Small intestine (tissue), 16 donors: ENCODE data around the gene DNAH5. TPM values are rescaled to one million over a fixed set of nuclear protein-coding genes. Genes with fewer than 3 reads are reported as not detected.

Experiments
- DNase-seq, 2 donors: peaks; one replicate each; pipeline versions ENCODE4 v3.0.0 to v3.0.0-alpha.2; 2013
- FAIRE-seq: peaks from 2 replicates; lab custom pipeline; 2012; peaks lifted over from hg19 to GRCh38; lab: Jason Lieb, UNC
- H3K27ac ChIP-seq, 3 donors: one replicate each; pipeline ENCODE4 v1.5.1; 2013; ENCODE audit warnings: low read length in 2 of 3, mild to moderate bottlenecking in 2 of 3, control low read depth in 1 of 3, inconsistent platforms in 1 of 3, low read depth in 1 of 3, moderate library complexity in 1 of 3
- H3K27me3 ChIP-seq, 3 donors: one replicate each; pipeline ENCODE4 v1.6.1; 2013; ENCODE audit warnings: low read length in 3 of 3, inconsistent platforms in 1 of 3; ENCODE audit not compliant: control insufficient read depth in 3 of 3, insufficient read depth in 3 of 3
- H3K36me3 ChIP-seq, 3 donors: one replicate each; pipeline ENCODE4 v1.6.1; 2013; ENCODE audit warnings: low read length in 3 of 3, inconsistent platforms in 1 of 3, low read depth in 1 of 3, mild to moderate bottlenecking in 1 of 3, moderate library complexity in 1 of 3; ENCODE audit not compliant: control insufficient read depth in 3 of 3, insufficient read depth in 2 of 3
- H3K4me1 ChIP-seq, 3 donors: one replicate each; pipeline ENCODE4 v1.6.1; 2013; ENCODE audit warnings: low read length in 2 of 3, inconsistent platforms in 1 of 3, low read depth in 1 of 3, mild to moderate bottlenecking in 1 of 3, moderate library complexity in 1 of 3; ENCODE audit not compliant: control insufficient read depth in 3 of 3, insufficient read depth in 2 of 3
- H3K4me3 ChIP-seq, 3 donors: one replicate each; pipeline ENCODE4 v1.5.1; 2013; ENCODE audit warnings: low read length in 3 of 3, control low read depth in 1 of 3, inconsistent platforms in 1 of 3, low read depth in 1 of 3, mild to moderate bottlenecking in 1 of 3, moderate library complexity in 1 of 3
- H3K9me3 ChIP-seq, 2 donors: one replicate each; pipeline ENCODE4 v1.6.1; 2013; ENCODE audit warnings: low read depth in 1 of 2, low read length in 1 of 2; ENCODE audit not compliant: control insufficient read depth in 2 of 2, insufficient read depth in 1 of 2
- WGBS, 3 donors: extraction: QIAGEN DNeasy Blood & Tissue Kit; methylation state at CpG; one replicate each; pipeline ENCODE4 v1.1.7; 2013; 5-methylcytosine and 5-hydroxymethylcytosine counted together
- long read RNA-seq, 10 donors: transcript quantifications; one replicate each; lab custom pipeline, GENCODE V29; 2026
- polyA plus RNA-seq, 4 donors: library from polyadenylated mRNA; stranded (reverse) in 3 of 4; unstranded in 1 of 4; fragments of 200-250 nt in 3 of 4; fragments of 120-200 nt in 1 of 4; gene quantifications; one replicate each; pipeline versions ENCODE4 v1.2.1 to v1.2.3, GENCODE V29; 2013
- donor health status: healthy with polysubstance abuse.
- donor health status: control.
- donor health status: control.
- donor health status: Bipolar disorder and iron deficiency.
- donor health status: healthy.

DNAH5 gene
- polyA plus RNA-seq = under 1 TPM in 2 of 4 donors, not detected in 2; 0.01 to 0.44 TPM
- long read RNA-seq, donor 1 = 0 reads
- long read RNA-seq, donor 2 = 0 reads
- long read RNA-seq, donor 3 = 0 reads
- long read RNA-seq, donor 4 = 0 reads
- long read RNA-seq, donor 5 = 0 reads
- long read RNA-seq, donor 6 = 0 reads
- long read RNA-seq, donor 7 = 0 reads
- long read RNA-seq, donor 8 = 0 reads
- long read RNA-seq, donor 9 = 0 reads
- long read RNA-seq, donor 10 = 0 reads

- H3K4me3 ChIP-seq = no peak within 1 kb of the TSS
- H3K36me3 ChIP-seq = no peaks in the 10 kb centered on the region
- H3K4me1 ChIP-seq = no peaks in the 10 kb centered on the region
- no peaks in the 10 kb centered on the region for H3K9me3 ChIP-seq
- no peak within 1 kb of the TSS for H3K27ac ChIP-seq
- H3K27me3 ChIP-seq = no peaks in the 10 kb centered on the region
- DNase-seq (no peak), FAIRE-seq (no peak)
- WGBS, 3 donors = 7 to 34% (median 22%) methylated on average over 4 of the region's 4 CpGs
These were observed at the start of gene DNAH5 for GRCh38 chr5:13944560-13945199. DNAH5 (minus strand) TSS chr5:13944688; CDS start chr5:13944438, 250 bp downstream.

- no peaks in the 10 kb centered on the region for H3K9me3 ChIP-seq
- FAIRE-seq (no peak), DNase-seq (no peak)
- WGBS, 3 donors = 54 to 63% (median 60%) methylated on average over 11 of the region's 11 CpGs
- no peaks in the 10 kb centered on the region for H3K4me1 ChIP-seq
- no peaks in the 10 kb centered on the region for H3K36me3 ChIP-seq
- no peak overlapping the region for H3K4me3 ChIP-seq
- H3K27ac ChIP-seq = no peak overlapping the region
- H3K27me3 ChIP-seq = peaks cover 0 to 13% (median 2%) of the 10 kb centered on the region in 3 donors
These were observed 49.4 kb upstream of the DNAH5 start for GRCh38 chr5:13993926-13994325.

GRCh38 chr5:13992795-13993194 is 48.3 kb upstream of the DNAH5 start:
- Histone ChIP-seq H3K4me1 (no peaks in the 10 kb centered on the region), H3K27me3 (peaks cover 0 to 13% (median 2%) of the 10 kb centered on the region in 3 donors), H3K36me3 (no peaks in the 10 kb centered on the region), H3K4me3 (no peak overlapping the region), H3K9me3 (no peaks in the 10 kb centered on the region), H3K27ac (no peak overlapping the region)
- 76 to 82% (median 80%) methylated on average over 4 of the region's 4 CpGs for WGBS, 3 donors
- FAIRE-seq = no peak
- no peak for DNase-seq

GRCh38 chr5:13991365-13991764 is 46.9 kb upstream of the DNAH5 start:
- no peak overlapping the region for H3K4me3 ChIP-seq
- H3K36me3 ChIP-seq = no peaks in the 10 kb centered on the region
- H3K27me3 ChIP-seq = peaks cover 0 to 13% (median 4%) of the 10 kb centered on the region in 3 donors
- no peaks in the 10 kb centered on the region for H3K9me3 ChIP-seq
- no peak for FAIRE-seq
- no peaks in the 10 kb centered on the region for H3K4me1 ChIP-seq
- H3K27ac ChIP-seq = no peak overlapping the region
- no peak for DNase-seq
- WGBS, 3 donors = 48 to 62% (median 50%) methylated on average over 3 of the region's 3 CpGs

GRCh38 chr5:13990896-13991295 is 46.4 kb upstream of the DNAH5 start:
- 68 to 77% (median 77%) methylated on average over 2 of the region's 2 CpGs for WGBS, 3 donors
- Histone ChIP-seq H3K36me3 (no peaks in the 10 kb centered on the region), H3K4me1 (no peaks in the 10 kb centered on the region), H3K9me3 (no peaks in the 10 kb centered on the region), H3K27ac (no peak overlapping the region), H3K27me3 (peaks cover 0 to 16% (median 4%) of the 10 kb centered on the region in 3 donors), H3K4me3 (no peak overlapping the region)
- DNase-seq = no peak
- no peak for FAIRE-seq

- Histone ChIP-seq H3K9me3 (no peaks in the 10 kb centered on the region), H3K27me3 (peaks cover 0 to 16% (median 4%) of the 10 kb centered on the region in 3 donors), H3K36me3 (no peaks in the 10 kb centered on the region), H3K4me3 (no peak overlapping the region), H3K27ac (no peak overlapping the region), H3K4me1 (no peaks in the 10 kb centered on the region)
- no peak for FAIRE-seq
- DNase-seq = no peak
- WGBS, 3 donors = 84 to 86% (median 84%) methylated on average over 2 of the region's 2 CpGs
These were observed 45.3 kb upstream of the DNAH5 start for GRCh38 chr5:13989832-13990231.

GRCh38 chr5:13987843-13988464 is 43.5 kb upstream of the DNAH5 start:
- no peaks in the 10 kb centered on the region for H3K36me3 ChIP-seq
- DNase-seq (peak; percentile 43 to 45), FAIRE-seq (no peak)
- H3K27me3 ChIP-seq = peaks cover 0 to 4% (median 3%) of the 10 kb centered on the region in 3 donors
- H3K27ac ChIP-seq = no peak overlapping the region
- 11 to 15% (median 15%) methylated on average over 7 of the region's 7 CpGs for WGBS, 3 donors
- no peaks in the 10 kb centered on the region for H3K4me1 ChIP-seq
- no peaks in the 10 kb centered on the region for H3K9me3 ChIP-seq
- no peak overlapping the region for H3K4me3 ChIP-seq

DNA sequence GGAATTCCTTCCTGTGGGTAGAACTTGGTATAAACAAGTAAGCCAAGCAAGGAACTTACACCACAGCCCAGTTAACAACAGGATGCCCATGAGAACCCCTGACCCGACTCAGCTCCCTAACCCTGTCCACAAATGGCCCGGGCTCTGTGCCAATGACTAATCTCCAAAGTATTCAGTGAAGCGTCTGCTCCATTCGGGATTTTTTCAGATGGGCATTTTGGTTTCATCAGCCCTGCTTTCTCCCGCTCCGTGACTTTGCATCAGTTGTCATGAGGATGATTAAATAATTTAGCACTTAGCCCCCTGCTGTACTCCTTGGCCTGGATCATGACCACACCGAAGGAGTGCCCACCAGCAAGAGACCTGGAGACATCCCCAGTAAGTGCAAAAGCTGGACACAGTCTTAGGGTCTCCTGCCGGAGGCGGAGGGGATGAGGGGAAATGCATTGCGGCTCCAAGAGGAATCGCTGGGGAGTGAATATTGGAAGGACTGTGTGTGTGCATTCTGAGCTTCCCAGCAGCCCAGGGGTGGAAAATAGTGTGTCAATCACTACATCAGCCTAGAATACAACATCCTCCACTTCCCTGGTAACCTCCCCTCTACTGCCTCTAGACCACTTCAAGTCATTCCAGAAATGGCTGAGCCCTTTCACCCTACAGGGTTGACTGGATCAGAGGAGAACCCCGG is 41.4 kb upstream of the DNAH5 start:
- Histone ChIP-seq H3K27ac (no peak overlapping the region), H3K9me3 (no peaks in the 10 kb centered on the region), H3K4me3 (no peak overlapping the region), H3K27me3 (peaks cover 0 to 8% (median 4%) of the 10 kb centered on the region in 3 donors), H3K4me1 (no peaks in the 10 kb centered on the region), H3K36me3 (no peaks in the 10 kb centered on the region)
- FAIRE-seq = no peak
- 60 to 64% (median 61%) methylated on average over 12 of the region's 12 CpGs for WGBS, 3 donors
- no peak for DNase-seq
